GM04503 (cell line): ENCODE results near the gene NCCRP1.

Source experiments
- DNase-seq: peaks from one replicate; pipeline ENCODE4 v3.0.0-alpha.2; 2012; ENCODE audit warnings: low read depth

NCCRP1 gene

GRCh38 chr19:39165857-39166256 is 30.9 kb upstream of the NCCRP1 start:
- no peak for DNase-seq

DNA sequence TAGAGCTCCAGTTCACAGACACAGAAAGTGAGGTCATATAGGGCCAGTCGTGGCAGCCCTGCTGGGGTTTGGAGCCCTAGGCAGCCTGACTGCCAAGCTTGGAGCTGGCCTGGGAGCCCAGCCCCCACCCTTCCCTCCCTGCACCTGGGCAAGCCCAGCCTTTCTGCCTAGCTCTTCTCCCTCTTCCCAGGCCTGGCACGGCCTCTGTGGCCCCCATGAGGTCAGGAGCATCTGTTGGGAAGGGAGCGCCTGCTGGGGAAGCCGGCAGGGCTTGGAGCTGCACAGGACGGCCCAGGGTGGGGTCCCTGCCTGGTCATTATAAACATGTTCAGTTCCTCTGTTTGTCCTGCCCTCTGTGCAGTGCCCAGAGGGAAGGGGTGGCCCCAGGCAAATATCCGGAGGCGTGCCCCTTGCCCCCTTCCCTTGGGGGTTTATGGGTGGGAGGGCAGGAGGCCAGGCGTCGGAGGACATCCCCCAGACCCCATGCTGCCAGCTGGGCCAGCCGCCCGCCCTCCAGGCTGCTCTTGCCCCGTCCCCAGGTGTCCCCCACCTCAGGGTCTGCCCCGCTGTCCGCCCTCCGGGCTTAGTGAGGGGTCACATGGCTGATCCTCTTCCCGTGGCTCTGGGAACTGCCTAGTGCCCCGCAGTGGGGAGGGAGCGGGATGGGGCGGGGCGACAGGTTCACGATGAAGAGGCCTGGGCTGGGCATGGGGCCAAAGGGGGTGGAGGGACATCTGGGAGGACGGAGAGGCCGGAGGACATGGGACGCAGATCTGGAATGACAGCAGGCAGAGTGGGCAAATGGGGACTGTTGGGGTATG is 30.0 kb upstream of the NCCRP1 start:
- DNase-seq = no peak

- DNase-seq = no peak
Measured at GRCh38 chr19:39167461-39168257, 29.1 kb upstream of the NCCRP1 start.

DNA sequence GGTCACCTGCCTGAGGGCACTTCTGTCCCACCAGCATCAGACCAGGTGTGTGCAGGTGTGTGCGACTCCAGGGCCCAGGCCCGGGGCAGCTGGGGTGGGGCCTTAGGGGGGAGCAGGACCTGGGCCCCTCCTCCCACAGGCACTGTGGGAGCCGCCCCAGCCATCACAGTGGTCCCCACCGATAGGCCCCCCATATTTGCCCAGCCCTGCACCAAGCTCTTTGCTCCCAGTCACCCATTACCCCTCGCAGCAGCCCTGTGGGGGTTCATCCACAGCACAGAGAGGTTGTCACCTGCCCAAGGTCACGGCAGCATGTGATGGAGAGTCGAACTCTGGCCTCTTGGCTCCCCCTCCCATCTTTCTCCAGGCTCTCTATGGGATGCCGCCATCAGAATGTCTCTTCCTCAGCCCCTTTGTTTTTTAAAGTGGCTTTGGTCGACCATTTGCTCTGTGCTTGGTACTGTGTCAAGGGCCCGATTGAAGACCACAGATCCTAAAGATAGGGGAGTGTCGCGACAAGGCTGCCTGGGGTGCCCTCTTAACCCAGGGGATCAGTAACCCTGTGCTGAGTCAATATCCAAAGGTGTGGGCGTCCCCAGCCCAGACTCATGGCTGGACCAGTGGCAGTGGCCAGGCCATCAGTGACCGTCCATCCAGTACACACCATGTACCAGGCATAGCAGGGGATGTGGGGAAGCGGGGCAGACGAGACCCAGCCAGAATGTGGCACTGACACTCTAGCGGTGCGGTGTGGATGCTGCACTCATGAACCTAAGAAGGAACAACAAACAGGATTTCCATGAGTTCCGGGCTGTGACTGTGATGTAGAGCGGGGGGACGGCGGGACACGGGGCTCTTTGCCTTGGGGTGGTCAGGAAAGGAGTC is 28.3 kb upstream of the NCCRP1 start:
- no peak for DNase-seq

GRCh38 chr19:39169143-39169810 is 27.5 kb upstream of the NCCRP1 start:
- DNase-seq = no peak

DNA sequence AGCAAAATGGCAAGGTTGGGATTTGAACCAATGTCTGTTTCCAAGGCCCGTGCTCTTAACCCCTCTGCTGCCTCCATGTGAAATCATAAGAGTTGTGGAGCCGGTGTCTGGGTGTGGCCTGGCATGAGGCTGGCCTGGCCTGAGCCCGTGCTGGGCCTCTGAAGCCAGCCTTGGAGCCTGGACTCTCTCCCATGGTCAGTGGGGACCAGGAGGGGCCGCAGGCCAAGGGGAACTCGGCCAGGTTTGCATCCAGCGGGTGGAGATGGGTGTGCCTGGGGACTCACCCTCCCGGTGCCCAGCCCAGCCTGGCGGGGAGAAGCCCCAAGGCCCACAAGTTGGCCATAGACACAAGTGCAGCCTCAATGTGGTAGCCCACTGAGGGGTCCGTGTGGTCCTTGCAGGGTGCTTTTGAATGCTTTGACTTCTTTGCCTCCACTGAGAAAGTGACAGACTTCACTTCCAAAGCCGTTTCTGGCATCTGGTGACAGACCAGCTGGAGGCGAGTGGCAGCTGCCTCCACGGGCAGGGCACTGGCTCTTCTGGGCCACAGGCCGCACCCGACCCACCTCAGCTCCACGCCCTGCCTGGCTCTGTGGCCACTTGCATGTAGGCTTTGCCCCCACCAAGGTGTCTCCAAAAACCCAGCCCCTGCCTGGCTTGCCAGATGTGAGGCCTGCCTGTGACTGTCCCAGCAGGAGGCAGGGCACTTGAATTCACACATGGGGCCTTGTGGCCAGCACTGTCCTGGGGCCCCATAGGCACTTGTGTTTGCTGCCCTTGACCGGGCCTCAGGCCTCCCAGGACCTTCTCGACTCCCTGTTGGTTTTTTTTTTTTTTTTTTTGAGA is 26.2 kb upstream of the NCCRP1 start:
- DNase-seq = no peak

- DNase-seq = no peak
Measured at GRCh38 chr19:39171479-39172465, 25.0 kb upstream of the NCCRP1 start.

- DNase-seq = no peak
Measured at GRCh38 chr19:39172700-39173501, 23.9 kb upstream of the NCCRP1 start.

DNA sequence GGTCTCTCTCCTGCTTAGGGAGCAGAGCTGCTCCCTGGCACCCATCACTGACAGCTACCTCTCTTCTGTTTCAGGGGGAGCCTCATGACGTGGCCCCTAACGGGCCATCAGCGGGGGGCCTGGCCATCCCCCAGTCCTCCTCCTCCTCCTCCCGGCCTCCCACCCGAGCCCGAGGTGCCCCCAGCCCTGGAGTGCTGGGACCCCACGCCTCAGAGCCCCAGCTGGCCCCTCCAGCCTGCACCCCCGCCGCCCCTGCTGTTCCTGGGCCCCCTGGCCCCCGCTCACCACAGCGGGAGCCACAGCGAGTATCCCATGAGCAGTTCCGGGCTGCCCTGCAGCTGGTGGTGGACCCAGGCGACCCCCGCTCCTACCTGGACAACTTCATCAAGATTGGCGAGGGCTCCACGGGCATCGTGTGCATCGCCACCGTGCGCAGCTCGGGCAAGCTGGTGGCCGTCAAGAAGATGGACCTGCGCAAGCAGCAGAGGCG is 23.2 kb upstream of the NCCRP1 start:
- DNase-seq = no peak

GRCh38 chr19:39174142-39174541 is 22.6 kb upstream of the NCCRP1 start:
- no peak for DNase-seq

DNA sequence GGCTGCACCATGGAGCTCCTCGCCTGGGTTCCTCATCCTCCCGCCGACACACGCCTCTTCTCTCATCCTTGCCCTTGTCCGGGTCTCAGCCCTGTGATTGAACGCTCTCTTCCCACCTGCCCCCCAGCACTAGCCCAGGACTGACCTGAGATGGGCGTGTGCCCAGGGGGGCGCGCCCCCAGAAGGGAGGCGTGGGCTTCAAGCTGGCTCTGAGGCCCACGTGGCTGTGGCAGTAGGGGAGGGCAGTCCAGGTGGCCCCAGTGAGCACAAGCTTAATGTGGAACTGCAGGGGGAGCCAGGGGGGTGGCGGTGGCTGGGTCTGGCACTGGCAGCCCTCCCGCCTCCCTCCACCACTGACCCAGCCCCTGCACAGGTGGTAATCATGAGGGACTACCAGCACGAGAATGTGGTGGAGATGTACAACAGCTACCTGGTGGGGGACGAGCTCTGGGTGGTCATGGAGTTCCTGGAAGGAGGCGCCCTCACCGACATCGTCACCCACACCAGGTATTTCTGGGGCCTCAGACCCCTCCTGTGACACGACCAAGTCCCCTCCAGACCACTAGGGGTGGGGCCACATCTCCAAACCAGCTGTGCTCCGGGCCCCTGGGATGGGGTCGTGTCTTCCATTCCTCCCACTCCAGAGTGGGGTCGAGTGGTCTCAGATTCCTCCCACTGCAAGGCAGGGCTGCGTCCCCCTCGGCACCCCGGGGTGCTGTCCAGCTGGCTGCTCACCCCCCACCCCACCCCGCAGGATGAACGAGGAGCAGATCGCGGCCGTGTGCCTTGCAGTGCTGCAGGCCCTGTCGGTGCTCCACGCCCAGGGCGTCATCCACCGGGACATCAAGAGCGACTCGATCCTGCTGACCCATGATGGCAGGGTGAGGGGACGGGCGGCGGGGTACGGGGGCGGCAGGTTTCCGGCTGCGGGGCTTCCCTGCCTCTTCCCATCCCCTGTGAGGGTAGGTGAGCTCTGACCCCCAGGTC is 21.9 kb upstream of the NCCRP1 start:
- DNase-seq = no peak

- DNase-seq = no peak
Measured at GRCh38 chr19:39175564-39175963, 21.2 kb upstream of the NCCRP1 start.

- no peak for DNase-seq
Measured at GRCh38 chr19:39177110-39177699, 19.6 kb upstream of the NCCRP1 start.

DNA sequence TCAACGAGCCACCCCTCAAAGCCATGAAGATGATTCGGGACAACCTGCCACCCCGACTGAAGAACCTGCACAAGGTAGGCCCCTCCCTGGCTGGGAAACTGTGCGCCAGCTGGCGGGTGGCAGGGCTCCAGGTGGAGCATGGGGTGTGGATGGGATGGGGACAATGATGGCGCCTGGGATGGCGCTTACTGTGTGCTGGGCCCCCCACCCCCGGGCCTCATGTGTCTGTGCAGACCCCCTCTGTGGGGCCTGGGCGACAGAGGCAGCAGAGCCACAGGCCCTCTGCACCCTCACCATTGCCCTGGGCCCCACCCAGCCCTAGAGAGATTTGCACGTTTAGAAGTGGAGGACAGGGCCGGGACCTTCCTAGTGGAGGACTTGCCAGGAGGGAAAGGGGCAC is 19.0 kb upstream of the NCCRP1 start:
- no peak for DNase-seq

DNA sequence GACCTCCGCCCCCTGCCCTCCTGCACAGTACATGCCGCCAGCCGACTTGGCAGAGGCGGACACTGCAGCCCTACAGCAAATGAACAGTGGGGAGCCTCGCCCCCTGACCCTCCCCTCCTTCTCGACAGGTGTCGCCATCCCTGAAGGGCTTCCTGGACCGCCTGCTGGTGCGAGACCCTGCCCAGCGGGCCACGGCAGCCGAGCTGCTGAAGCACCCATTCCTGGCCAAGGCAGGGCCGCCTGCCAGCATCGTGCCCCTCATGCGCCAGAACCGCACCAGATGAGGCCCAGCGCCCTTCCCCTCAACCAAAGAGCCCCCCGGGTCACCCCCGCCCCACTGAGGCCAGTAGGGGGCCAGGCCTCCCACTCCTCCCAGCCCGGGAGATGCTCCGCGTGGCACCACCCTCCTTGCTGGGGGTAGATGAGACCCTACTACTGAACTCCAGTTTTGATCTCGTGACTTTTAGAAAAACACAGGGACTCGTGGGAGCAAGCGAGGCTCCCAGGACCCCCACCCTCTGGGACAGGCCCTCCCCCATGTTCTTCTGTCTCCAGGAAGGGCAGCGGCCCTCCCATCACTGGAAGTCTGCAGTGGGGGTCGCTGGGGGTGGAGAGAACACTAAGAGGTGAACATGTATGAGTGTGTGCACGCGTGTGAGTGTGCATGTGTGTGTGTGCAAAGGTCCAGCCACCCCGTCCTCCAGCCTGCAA is 18.3 kb upstream of the NCCRP1 start:
- DNase-seq = no peak

GRCh38 chr19:39179754-39180153 is 17.0 kb upstream of the NCCRP1 start:
- no peak for DNase-seq
